Endothelial cell of umbilical vein (primary cell): ENCODE results near the gene VWCE. TPM values are rescaled to one million over a fixed set of nuclear protein-coding genes. Genes with fewer than 3 reads are reported as not detected.

Experiments used
- BruUV-seq: library from RNA; stranded (reverse); fragments of 400-500 nt; replicated peaks from 2 replicates; lab custom pipeline; 2021; lab: Mats Ljungman, UMichigan
- CTCF ChIA-PET: fragments of 300-600, 350-600 bp; sonication (Branson Sonifier 250); formaldehyde crosslinking; loops from one replicate; lab custom pipeline; 2021; ENCODE audit warnings: antibody characterized with exemption, inconsistent platforms; lab: Charles Lee
- POLR2A ChIA-PET: fragments of 300-600, 350-600 bp; sonication (Branson Sonifier 250); formaldehyde crosslinking; loops from one replicate; lab custom pipeline; 2021; ENCODE audit warnings: antibody characterized with exemption, inconsistent platforms; lab: Charles Lee
- DNase-seq: peaks from one replicate; pipeline ENCODE4 v3.0.0-alpha.2; 2011; ENCODE audit warnings: low read depth, low spot score
- FAIRE-seq: peaks from 2 replicates; lab custom pipeline; 2011; peaks lifted over from hg19 to GRCh38; lab: Jason Lieb, UNC
- H2AFZ ChIP-seq: 2 replicates; pipeline ENCODE4 v1.6.0; 2012; ENCODE audit warnings: low read depth, low read length, control low read depth, inconsistent platforms
- H3K27ac ChIP-seq: 2 replicates; pipeline ENCODE4 v1.5.1; 2011; ENCODE audit warnings: low read depth, mild to moderate bottlenecking, control low read depth, low read length, moderate library complexity; ENCODE audit not compliant: insufficient read depth
- H3K27me3 ChIP-seq, 2 experiments: 2 replicates each; pipeline versions ENCODE4 v1.6.0 to v1.6.1; 2011; ENCODE audit warnings: low read length in 2 of 2, mixed read lengths in 1 of 2; ENCODE audit not compliant: control insufficient read depth in 2 of 2, insufficient read depth in 2 of 2
- H3K36me3 ChIP-seq, 2 experiments: 2 replicates in 1 of 2; 3 replicates in 1 of 2; pipeline ENCODE4 v1.5.1; 2011; ENCODE audit warnings: low read length in 2 of 2, mild to moderate bottlenecking in 1 of 2, moderate library complexity in 1 of 2; ENCODE audit not compliant: control insufficient read depth in 2 of 2, insufficient read depth in 2 of 2; ENCODE audit errors: extremely low read depth in 1 of 2
- H3K4me1 ChIP-seq: 3 replicates; pipeline ENCODE4 v1.5.1; 2011; ENCODE audit warnings: mild to moderate bottlenecking, low read length; ENCODE audit not compliant: control insufficient read depth, insufficient read depth; ENCODE audit errors: extremely low read depth
- H3K4me2 ChIP-seq: 2 replicates; pipeline ENCODE4 v1.6.1; 2011; ENCODE audit warnings: low read length, control low read depth, mixed read lengths; ENCODE audit not compliant: insufficient read depth
- H3K4me3 ChIP-seq, 3 experiments: fragments of 200-600 bp in 1 of 3; sonication (generic), shearing (Covaris generic) in 1 of 3; replicated peaks in 1 of 3; 2 replicates each; pipeline ENCODE4 v1.5.1; 2011 to 2016; ENCODE audit warnings: control low read depth in 3 of 3, low read length in 3 of 3, mild to moderate bottlenecking in 2 of 3, inconsistent platforms in 1 of 3, low read depth in 1 of 3, moderate library complexity in 1 of 3; ENCODE audit not compliant: insufficient read depth in 1 of 3
- H3K79me2 ChIP-seq: 2 replicates; pipeline ENCODE4 v1.6.0; 2012; ENCODE audit warnings: low read length, inconsistent platforms; ENCODE audit not compliant: control insufficient read depth, insufficient read depth
- H3K9ac ChIP-seq: replicated peaks from 2 replicates; pipeline ENCODE3; 2011; ENCODE audit warnings: low read length, control low read depth; ENCODE audit not compliant: insufficient read depth; ENCODE audit errors: extremely low read depth
- H3K9me1 ChIP-seq: replicated peaks from 3 replicates; pipeline ENCODE4 v1.6.0; 2011; ENCODE audit warnings: mild to moderate bottlenecking, low read length; ENCODE audit not compliant: control insufficient read depth, insufficient read depth; ENCODE audit errors: extremely low read depth
- H3K9me3 ChIP-seq: replicated peaks from 2 replicates; pipeline ENCODE4 v1.5.1; 2012; ENCODE audit warnings: low read length, inconsistent platforms; ENCODE audit not compliant: control insufficient read depth, insufficient read depth
- H4K20me1 ChIP-seq: replicated peaks from 2 replicates; pipeline ENCODE3; 2011; ENCODE audit warnings: mild to moderate bottlenecking, low read length; ENCODE audit not compliant: control insufficient read depth, insufficient read depth; ENCODE audit errors: extremely low read depth
- EZH2 ChIP-seq: IDR thresholded peaks from 2 replicates; pipeline ENCODE4 v1.6.1; 2012; ENCODE audit warnings: borderline replicate concordance, low read depth, mild to moderate bottlenecking, moderate library complexity, low read length, inconsistent platforms; ENCODE audit not compliant: severe bottlenecking
- FOS ChIP-seq: IDR thresholded peaks from 2 replicates; pipeline ENCODE4 v1.6.1; 2011; ENCODE audit warnings: mild to moderate bottlenecking, low read length, moderate library complexity, borderline replicate concordance; ENCODE audit not compliant: insufficient read depth
- GATA2 ChIP-seq: IDR thresholded peaks from 2 replicates; pipeline ENCODE4 v1.7.0; 2011; ENCODE audit warnings: low read depth, mild to moderate bottlenecking, moderate library complexity, mixed read lengths, low read length; ENCODE audit not compliant: insufficient read length, insufficient read depth
- JUN ChIP-seq: IDR thresholded peaks from 2 replicates; pipeline ENCODE4 v1.6.1; 2011; ENCODE audit warnings: borderline replicate concordance, low read depth; ENCODE audit not compliant: insufficient read length, insufficient read depth
- MYC ChIP-seq: IDR thresholded peaks from one replicate; pipeline ENCODE4 v1.6.1; 2011; ENCODE audit warnings: mild to moderate bottlenecking, low read depth, low read length
- POLR2A ChIP-seq: IDR thresholded peaks from 2 replicates; pipeline ENCODE4 v1.6.1; 2012; ENCODE audit warnings: low read depth, mild to moderate bottlenecking, control low read depth, low read length
- POLR2AphosphoS5 ChIP-seq: IDR thresholded peaks from 2 replicates; pipeline ENCODE4 v1.6.1; 2012; ENCODE audit warnings: low read depth, mild to moderate bottlenecking, control low read depth, low read length, moderate library complexity; ENCODE audit not compliant: insufficient read depth
- dilution Hi-C: fragments of 300-500 bp; cut with MboI; formaldehyde crosslinking; loops from one replicate; pipeline ENCODE4 v1.15.0; 2019; ENCODE audit warnings: low sequenced_read_pairs; ENCODE audit not compliant: extremely low pct_ligation_motif_present
- intact Hi-C: fragments of 100-400 bp; cut with micrococcal nuclease; formaldehyde crosslinking; loops from one replicate; pipeline ENCODE4 v1.10.0; 2022
- polyA plus RNA-seq, 4 experiments: library from polyadenylated mRNA; depleted of rRNA in 3 of 4; stranded (reverse) in 3 of 4; unstranded in 1 of 4; fragments of >200 nt; gene quantifications; 2 replicates each; pipeline versions ENCODE4 v1.2.1 to v1.2.3, GENCODE V29; 2011 to 2012; ENCODE audit warnings: missing spikeins in 1 of 4
- total RNA-seq: library from RNA; stranded (reverse); gene quantifications from 2 replicates; pipeline ENCODE4 v1.2.3, GENCODE V29; 2021
- TF ChIP-seq, protein P1 (sequence below): IDR thresholded peaks from 2 replicates; pipeline ENCODE4 v1.6.1; 2011; ENCODE audit not compliant: insufficient read depth, insufficient read length
- TF ChIP-seq, protein P2 (sequence below), 2 donors: IDR thresholded peaks; 1 replicate in 1 of 2; 2 replicates in 1 of 2; pipeline ENCODE4 v1.5.1; 2011; ENCODE audit warnings: low read length in 2 of 2, mild to moderate bottlenecking in 2 of 2, moderate library complexity in 2 of 2, control low read depth in 1 of 2, inconsistent platforms in 1 of 2, low read depth in 1 of 2; ENCODE audit not compliant: insufficient read depth in 1 of 2; ENCODE audit errors: extremely low read depth in 1 of 2

VWCE gene
- total and polyA plus RNA-seq, 2 donors (not counting 3 experiments of a cell fraction or from before 2014, with no cell fraction given): 6.5 to 14.4 TPM

DNA sequence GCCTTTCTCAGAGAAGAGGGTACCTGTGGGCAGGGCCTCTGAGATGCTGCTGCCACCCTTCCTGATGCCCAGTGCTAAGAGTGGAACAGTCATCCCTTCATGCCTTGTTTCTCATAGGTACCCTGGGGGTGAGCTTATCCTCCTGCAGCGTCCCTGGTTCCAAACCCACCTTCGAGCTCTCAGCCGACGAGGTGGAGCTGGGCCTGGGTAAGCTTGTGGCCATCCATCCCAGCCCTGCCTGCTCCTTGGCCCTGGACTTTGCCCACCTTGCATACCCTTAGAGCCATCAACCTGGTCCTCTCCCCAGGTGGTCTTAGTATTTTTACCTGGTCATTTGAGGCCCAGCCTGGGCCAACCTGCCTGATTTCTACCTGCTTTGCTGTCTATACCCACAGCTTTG lies 46.6 kb upstream of the VWCE start:
- FAIRE-seq (no peak), DNase-seq (no peak)
- H3K9me1 ChIP-seq: no peaks in the 10 kb centered on the region
- dilution Hi-C loops: no loop called here
- no peaks in the 10 kb centered on the region for H3K4me1 ChIP-seq
- H3K36me3 ChIP-seq: peaks cover 0 to 2% of the 10 kb centered on the region in 2 experiments
- no peak overlapping the region for H3K4me3 ChIP-seq
- intact Hi-C loops: no loop called here
- H4K20me1 ChIP-seq: no peaks in the 10 kb centered on the region
- H3K9me3 ChIP-seq: no peaks in the 10 kb centered on the region
- no peaks in the 10 kb centered on the region for H3K79me2 ChIP-seq
- BruUV-seq: no TSS peak
- POLR2A ChIA-PET: interaction anchor here (1.2 kb wide), 1 partner anchor 20 kb away, joined by 3 read pairs; the partner anchor contains the start of genes CYB561A3 and TMEM138
- TF ChIP-seq EZH2 (no peak), MYC (no peak)
- TF ChIP-seq, protein P1, sequence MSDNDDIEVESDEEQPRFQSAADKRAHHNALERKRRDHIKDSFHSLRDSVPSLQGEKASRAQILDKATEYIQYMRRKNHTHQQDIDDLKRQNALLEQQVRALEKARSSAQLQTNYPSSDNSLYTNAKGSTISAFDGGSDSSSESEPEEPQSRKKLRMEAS: no peak
- no peak overlapping the region for H3K4me2 ChIP-seq
- CTCF ChIA-PET: interaction anchor here (1.0 to 2.4 kb wide), 2 partner anchors 44 to 93 kb away, joined by 3 to 12 read pairs; no protein-coding TSS in a partner anchor
- H2AFZ ChIP-seq: no peak overlapping the region
- H3K9ac ChIP-seq: no peak overlapping the region
- no peak overlapping the region for H3K27ac ChIP-seq
- no peaks in the 10 kb centered on the region for H3K27me3 ChIP-seq

DNA sequence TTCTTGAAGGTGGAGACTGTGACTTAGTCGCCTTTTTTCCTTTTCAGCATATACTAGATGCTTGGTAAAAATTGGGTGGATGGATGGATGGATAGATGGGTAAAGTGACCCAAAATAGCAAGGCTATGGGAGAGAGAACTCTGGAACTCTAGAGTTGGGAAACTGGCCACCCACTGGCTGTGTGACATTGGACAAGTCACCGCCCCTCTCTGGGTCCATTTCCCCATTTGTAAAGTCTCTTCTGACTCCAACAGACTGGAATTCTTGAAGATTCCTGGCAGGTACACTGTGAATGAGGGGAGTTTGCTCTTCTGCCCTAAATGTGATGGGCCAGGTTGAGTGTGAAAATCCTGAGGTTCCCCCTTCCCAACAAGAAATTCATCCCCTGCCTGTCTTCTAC lies 45.9 kb upstream of the VWCE start:
- TF ChIP-seq GATA2 (no peak), POLR2AphosphoS5 (no peak), FOS (no peak), EZH2 (no peak), JUN (no peak), MYC (no peak), POLR2A (no peak)
- TF ChIP-seq, protein P1: no peak
- TF ChIP-seq, protein P2, sequence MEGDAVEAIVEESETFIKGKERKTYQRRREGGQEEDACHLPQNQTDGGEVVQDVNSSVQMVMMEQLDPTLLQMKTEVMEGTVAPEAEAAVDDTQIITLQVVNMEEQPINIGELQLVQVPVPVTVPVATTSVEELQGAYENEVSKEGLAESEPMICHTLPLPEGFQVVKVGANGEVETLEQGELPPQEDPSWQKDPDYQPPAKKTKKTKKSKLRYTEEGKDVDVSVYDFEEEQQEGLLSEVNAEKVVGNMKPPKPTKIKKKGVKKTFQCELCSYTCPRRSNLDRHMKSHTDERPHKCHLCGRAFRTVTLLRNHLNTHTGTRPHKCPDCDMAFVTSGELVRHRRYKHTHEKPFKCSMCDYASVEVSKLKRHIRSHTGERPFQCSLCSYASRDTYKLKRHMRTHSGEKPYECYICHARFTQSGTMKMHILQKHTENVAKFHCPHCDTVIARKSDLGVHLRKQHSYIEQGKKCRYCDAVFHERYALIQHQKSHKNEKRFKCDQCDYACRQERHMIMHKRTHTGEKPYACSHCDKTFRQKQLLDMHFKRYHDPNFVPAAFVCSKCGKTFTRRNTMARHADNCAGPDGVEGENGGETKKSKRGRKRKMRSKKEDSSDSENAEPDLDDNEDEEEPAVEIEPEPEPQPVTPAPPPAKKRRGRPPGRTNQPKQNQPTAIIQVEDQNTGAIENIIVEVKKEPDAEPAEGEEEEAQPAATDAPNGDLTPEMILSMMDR (IDR thresholded peaks at IDR 0.05; ENCODE audit: extremely low read depth in 1 of 2, insufficient read depth in 1 of 2, low read depth in 1 of 2, low read length in 2 of 2): no peak
- H3K9me3 ChIP-seq: no peaks in the 10 kb centered on the region
- H3K36me3 ChIP-seq: peaks cover 0 to 2% of the 10 kb centered on the region in 2 experiments
- H3K4me3 ChIP-seq: no peak overlapping the region
- POLR2A ChIA-PET: no interaction called here
- H3K9me1 ChIP-seq: no peaks in the 10 kb centered on the region
- H2AFZ ChIP-seq: no peak overlapping the region
- BruUV-seq: no TSS peak
- CTCF ChIA-PET: interaction anchor here (2.4 kb wide), 1 partner anchor 45 kb away, joined by 12 read pairs; no protein-coding TSS in a partner anchor
- no peaks in the 10 kb centered on the region for H3K79me2 ChIP-seq
- intact Hi-C loops: no loop called here
- dilution Hi-C loops: no loop called here
- FAIRE-seq: no peak
- H4K20me1 ChIP-seq: no peaks in the 10 kb centered on the region
- no peak overlapping the region for H3K27ac ChIP-seq
- DNase-seq: no peak
- H3K27me3 ChIP-seq: no peaks in the 10 kb centered on the region
- no peak overlapping the region for H3K9ac ChIP-seq
- H3K4me2 ChIP-seq: no peak overlapping the region
- H3K4me1 ChIP-seq: no peaks in the 10 kb centered on the region
